BE2C (cell line): Measurements from ENCODE around the gene MEAF6.

Experiments
- DNase-seq: peaks from one replicate; pipeline ENCODE4 v3.0.0-alpha.2; 2020
- H3K27me3 ChIP-seq: fragments of 250-450 bp; sonication (Bioruptor Pico); 2 replicates; pipeline ENCODE4 v1.5.1; 2020; ENCODE audit warnings: mild to moderate bottlenecking
- H3K36me3 ChIP-seq: fragments of 250-450 bp; sonication (Bioruptor Pico); 2 replicates; pipeline ENCODE4 v1.5.1; 2020; ENCODE audit warnings: mild to moderate bottlenecking
- H3K4me1 ChIP-seq: fragments of 250-450 bp; sonication (Bioruptor Pico); 2 replicates; pipeline ENCODE4 v1.5.1; 2020
- H3K4me3 ChIP-seq: 2 replicates; pipeline ENCODE4 v1.5.1; 2011; ENCODE audit warnings: low read depth, low read length
- H3K9me3 ChIP-seq: fragments of 250-450 bp; sonication (Bioruptor Pico); 2 replicates; pipeline ENCODE4 v1.5.1; 2020
- CTCF ChIP-seq: IDR thresholded peaks from 2 replicates; pipeline ENCODE4 v1.5.1; 2012; ENCODE audit warnings: mild to moderate bottlenecking, low read depth, low read length

MEAF6 gene

GRCh38 chr1:37480581-37481288 is 33.8 kb downstream of the MEAF6 start:
- no peak for DNase-seq
- H3K9me3 ChIP-seq, result no peaks in the 10 kb centered on the region
- TF ChIP-seq CTCF, result no peak
- H3K36me3 ChIP-seq, result peaks cover 7% of the 10 kb centered on the region
- no peak overlapping the region for H3K4me3 ChIP-seq
- H3K4me1 ChIP-seq, result peaks cover 16% of the 10 kb centered on the region
- H3K27me3 ChIP-seq, result no peaks in the 10 kb centered on the region

DNA sequence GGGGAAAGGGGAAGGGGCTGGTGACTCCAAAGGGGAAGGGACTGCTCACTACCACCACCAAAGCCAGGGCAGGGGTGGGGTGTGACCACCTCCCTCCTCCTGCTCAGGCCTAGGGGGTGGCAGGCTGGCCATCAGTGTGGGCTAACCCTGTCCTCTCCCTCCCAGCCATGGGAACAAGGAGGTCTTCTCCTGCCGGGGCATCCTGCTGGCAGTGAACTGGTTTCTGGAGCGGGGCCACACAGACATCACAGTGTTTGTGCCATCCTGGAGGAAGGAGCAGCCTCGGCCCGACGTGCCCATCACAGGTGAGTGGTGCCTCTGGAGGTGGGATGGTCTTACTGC is 34.5 kb downstream of the MEAF6 start:
- no peaks in the 10 kb centered on the region for H3K27me3 ChIP-seq
- H3K4me3 ChIP-seq, result no peak overlapping the region
- no peaks in the 10 kb centered on the region for H3K9me3 ChIP-seq
- no peak for TF ChIP-seq CTCF
- peaks cover 7% of the 10 kb centered on the region for H3K36me3 ChIP-seq
- no peak for DNase-seq
- H3K4me1 ChIP-seq, result peaks cover 16% of the 10 kb centered on the region

- Histone ChIP-seq H3K36me3 (peaks cover 7% of the 10 kb centered on the region), H3K9me3 (no peaks in the 10 kb centered on the region), H3K27me3 (no peaks in the 10 kb centered on the region), H3K4me3 (no peak overlapping the region), H3K4me1 (peaks cover 16% of the 10 kb centered on the region)
- DNase-seq, result no peak
- no peak for TF ChIP-seq CTCF
Observed at GRCh38 chr1:37479255-37480124, 35.1 kb downstream of the MEAF6 start.

GRCh38 chr1:37478890-37479254 is 35.7 kb downstream of the MEAF6 start:
- Histone ChIP-seq H3K36me3 (peaks cover 7% of the 10 kb centered on the region), H3K4me1 (peaks cover 17% of the 10 kb centered on the region), H3K27me3 (no peaks in the 10 kb centered on the region), H3K4me3 (no peak overlapping the region), H3K9me3 (no peaks in the 10 kb centered on the region)
- TF ChIP-seq CTCF, result no peak
- DNase-seq, result no peak

GRCh38 chr1:37478451-37478881 is 36.1 kb downstream of the MEAF6 start:
- no peak overlapping the region for H3K4me3 ChIP-seq
- TF ChIP-seq CTCF, result no peak
- peaks cover 7% of the 10 kb centered on the region for H3K36me3 ChIP-seq
- no peaks in the 10 kb centered on the region for H3K27me3 ChIP-seq
- H3K4me1 ChIP-seq, result peaks cover 20% of the 10 kb centered on the region
- no peak for DNase-seq
- H3K9me3 ChIP-seq, result no peaks in the 10 kb centered on the region

- DNase-seq, result no peak
- peaks cover 7% of the 10 kb centered on the region for H3K36me3 ChIP-seq
- TF ChIP-seq CTCF, result no peak
- no peaks in the 10 kb centered on the region for H3K27me3 ChIP-seq
- no peaks in the 10 kb centered on the region for H3K9me3 ChIP-seq
- H3K4me1 ChIP-seq, result peaks cover 20% of the 10 kb centered on the region
- H3K4me3 ChIP-seq, result no peak overlapping the region
Observed at GRCh38 chr1:37477946-37478345, 36.6 kb downstream of the MEAF6 start.
